CD14-positive monocyte (primary cell): ENCODE results near the gene DHFR. TPM values are rescaled to one million over a fixed set of nuclear protein-coding genes. Genes with fewer than 3 reads are reported as not detected.

ENCODE experiments used
- DNase-seq, 3 donors: peaks; one replicate each; pipeline ENCODE4 v3.0.0-alpha.2; 2011 to 2022
- H2AFZ ChIP-seq: 2 replicates; pipeline ENCODE4 v1.6.0; 2012; ENCODE audit warnings: mild to moderate bottlenecking, low read depth, low read length, inconsistent platforms; ENCODE audit not compliant: insufficient read depth, poor library complexity, severe bottlenecking
- H3K27ac ChIP-seq, 2 donors: 1 replicate in 1 of 2; 2 replicates in 1 of 2; pipeline ENCODE4 v1.5.1; 2012 to 2013; ENCODE audit warnings: low read length in 2 of 2, control low read depth in 1 of 2, inconsistent platforms in 1 of 2, low read depth in 1 of 2, mild to moderate bottlenecking in 1 of 2
- H3K27me3 ChIP-seq, 2 donors: one replicate each; pipeline versions ENCODE4 v1.6.0 to v1.6.1; 2011 to 2013; ENCODE audit warnings: low read length in 2 of 2; ENCODE audit not compliant: control insufficient read depth in 2 of 2, insufficient read depth in 2 of 2
- H3K36me3 ChIP-seq, 2 donors: replicated peaks in 1 of 2; 1 replicate in 1 of 2; 2 replicates in 1 of 2; pipeline versions ENCODE4 v1.5.1 to v1.6.1; 2012 to 2013; ENCODE audit warnings: low read length in 2 of 2, control low read depth in 1 of 2, inconsistent platforms in 1 of 2, mild to moderate bottlenecking in 1 of 2; ENCODE audit not compliant: insufficient read depth in 2 of 2, control insufficient read depth in 1 of 2
- H3K4me1 ChIP-seq, 2 donors: 1 replicate in 1 of 2; 2 replicates in 1 of 2; pipeline versions ENCODE4 v1.5.1 to v1.6.1; 2012 to 2013; ENCODE audit warnings: low read length in 2 of 2, control low read depth in 1 of 2, inconsistent platforms in 1 of 2, mild to moderate bottlenecking in 1 of 2, moderate library complexity in 1 of 2; ENCODE audit not compliant: insufficient read depth in 2 of 2, control insufficient read depth in 1 of 2
- H3K4me2 ChIP-seq: replicated peaks from 2 replicates; pipeline ENCODE3; 2012; ENCODE audit warnings: low read length, moderate library complexity, mild to moderate bottlenecking; ENCODE audit not compliant: poor library complexity, severe bottlenecking; ENCODE audit errors: extremely low read depth
- H3K4me3 ChIP-seq, 3 experiments: fragments of 200-600 bp in 1 of 3; sonication (generic) in 1 of 3; replicated peaks in 1 of 3; 1 replicate in 2 of 3; 2 replicates in 1 of 3; pipeline ENCODE4 v1.5.1; 2011 to 2013; ENCODE audit warnings: low read length in 3 of 3, mild to moderate bottlenecking in 3 of 3, control low read depth in 2 of 3, low read depth in 2 of 3, inconsistent platforms in 1 of 3, moderate library complexity in 1 of 3
- H3K79me2 ChIP-seq: 2 replicates; pipeline ENCODE4 v1.6.0; 2012; ENCODE audit warnings: mild to moderate bottlenecking, control low read depth, inconsistent platforms, low read length, moderate library complexity; ENCODE audit not compliant: insufficient read depth
- H3K9ac ChIP-seq: 2 replicates; pipeline ENCODE4 v1.6.0; 2017; ENCODE audit warnings: low read length, mild to moderate bottlenecking; ENCODE audit not compliant: insufficient read depth, poor library complexity, severe bottlenecking
- H3K9me3 ChIP-seq, 2 donors: replicated peaks in 1 of 2; 1 replicate in 1 of 2; 2 replicates in 1 of 2; pipeline versions ENCODE4 v1.5.1 to v1.6.1; 2012 to 2013; ENCODE audit warnings: low read length in 2 of 2, control low read depth in 1 of 2; ENCODE audit not compliant: control insufficient read depth in 1 of 2, insufficient read depth in 1 of 2
- H4K20me1 ChIP-seq: 2 replicates; pipeline ENCODE4 v1.6.0; 2012; ENCODE audit warnings: mild to moderate bottlenecking, low read length, control low read depth, moderate library complexity; ENCODE audit not compliant: insufficient read depth
- H3K27ac Mint-ChIP-seq, 7 donors: one replicate each; pipeline ENCODE4 v1.8.0; 2020; ENCODE audit warnings: mild to moderate bottlenecking in 7 of 7, mixed read lengths in 7 of 7, moderate library complexity in 6 of 7, inconsistent platforms in 2 of 7
- H3K27me3 Mint-ChIP-seq, 3 donors: one replicate each; pipeline ENCODE4 v1.8.0; 2021 to 2022; ENCODE audit warnings: low read depth in 3 of 3, mild to moderate bottlenecking in 3 of 3, mixed read lengths in 3 of 3, moderate library complexity in 3 of 3, inconsistent platforms in 1 of 3
- H3K36me3 Mint-ChIP-seq, 2 donors: one replicate each; pipeline ENCODE4 v1.8.0; 2020; ENCODE audit warnings: mixed read lengths in 2 of 2, inconsistent platforms in 1 of 2, mild to moderate bottlenecking in 1 of 2
- H3K4me1 Mint-ChIP-seq: one replicate; pipeline ENCODE4 v1.8.0; 2020; ENCODE audit warnings: mild to moderate bottlenecking, mixed read lengths
- H3K4me3 Mint-ChIP-seq, 2 donors: one replicate each; pipeline ENCODE4 v1.8.0; 2020; ENCODE audit warnings: mild to moderate bottlenecking in 2 of 2, mixed read lengths in 2 of 2, moderate library complexity in 1 of 2
- H3K9me3 Mint-ChIP-seq, 7 donors: one replicate each; pipeline ENCODE4 v1.8.0; 2020 to 2022; ENCODE audit warnings: mixed read lengths in 7 of 7, mild to moderate bottlenecking in 6 of 7, moderate library complexity in 6 of 7, inconsistent platforms in 2 of 7
- WGBS: methylation state at CpG from one replicate; pipeline ENCODE4 v1.1.5; 2013; ENCODE audit warnings: missing lambda C conversion rate; ENCODE audit not compliant: insufficient coverage; 5-methylcytosine and 5-hydroxymethylcytosine counted together
- intact Hi-C, 2 donors: fragments of 100-400 bp; cut with micrococcal nuclease; formaldehyde crosslinking; loops; one replicate each; pipeline versions ENCODE4 v1.15.0 to v1.15.1; 2023
- polyA plus RNA-seq, 3 donors: library from polyadenylated mRNA; depleted of rRNA in 1 of 3; unstranded in 2 of 3; stranded (reverse) in 1 of 3; fragments of 300-500 nt in 2 of 3; fragments of >200 nt in 1 of 3; fragmentation: Illumina TruSeq in 2 of 3; gene quantifications; 1 replicate in 2 of 3; 2 replicates in 1 of 3; pipeline ENCODE4 v1.2.3, GENCODE V29; 2012 to 2021
- TF ChIP-seq, protein P1 (sequence below): fragments of 200-600 bp; IDR thresholded peaks from one replicate; pipeline ENCODE4 v1.8.0; 2022; ENCODE audit warnings: antibody characterized with exemption, mild to moderate bottlenecking

Gene DHFR
- polyA plus RNA-seq, 3 donors, result 0.75 to 2.9 (median 1.1) TPM

- H3K27me3 Mint-ChIP-seq, result no peaks in the 10 kb centered on the region
These were observed 9.9 kb downstream of the DHFR start for GRCh38 chr5:80644900-80645299.

GRCh38 chr5:80641353-80641752 lies 13.4 kb downstream of the DHFR start:
- Histone ChIP-seq H3K4me2 (no peak overlapping the region), H3K4me3 (no peak overlapping the region), H3K79me2 (peaks cover 5% of the 10 kb centered on the region), H3K36me3 (peaks cover 36 to 85% of the 10 kb centered on the region in 2 donors), H2AFZ (no peak overlapping the region), H3K27me3 (no peaks in the 10 kb centered on the region), H3K9me3 (no peaks in the 10 kb centered on the region), H3K4me1 (no peaks in the 10 kb centered on the region), H4K20me1 (no peaks in the 10 kb centered on the region), H3K27ac (no peak overlapping the region), H3K9ac (no peak overlapping the region)
- TF ChIP-seq, protein P1, sequence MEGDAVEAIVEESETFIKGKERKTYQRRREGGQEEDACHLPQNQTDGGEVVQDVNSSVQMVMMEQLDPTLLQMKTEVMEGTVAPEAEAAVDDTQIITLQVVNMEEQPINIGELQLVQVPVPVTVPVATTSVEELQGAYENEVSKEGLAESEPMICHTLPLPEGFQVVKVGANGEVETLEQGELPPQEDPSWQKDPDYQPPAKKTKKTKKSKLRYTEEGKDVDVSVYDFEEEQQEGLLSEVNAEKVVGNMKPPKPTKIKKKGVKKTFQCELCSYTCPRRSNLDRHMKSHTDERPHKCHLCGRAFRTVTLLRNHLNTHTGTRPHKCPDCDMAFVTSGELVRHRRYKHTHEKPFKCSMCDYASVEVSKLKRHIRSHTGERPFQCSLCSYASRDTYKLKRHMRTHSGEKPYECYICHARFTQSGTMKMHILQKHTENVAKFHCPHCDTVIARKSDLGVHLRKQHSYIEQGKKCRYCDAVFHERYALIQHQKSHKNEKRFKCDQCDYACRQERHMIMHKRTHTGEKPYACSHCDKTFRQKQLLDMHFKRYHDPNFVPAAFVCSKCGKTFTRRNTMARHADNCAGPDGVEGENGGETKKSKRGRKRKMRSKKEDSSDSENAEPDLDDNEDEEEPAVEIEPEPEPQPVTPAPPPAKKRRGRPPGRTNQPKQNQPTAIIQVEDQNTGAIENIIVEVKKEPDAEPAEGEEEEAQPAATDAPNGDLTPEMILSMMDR, result no peak
- no peaks in the 10 kb centered on the region for H3K4me1 Mint-ChIP-seq
- H3K27ac Mint-ChIP-seq, result no peak overlapping the region
- H3K36me3 Mint-ChIP-seq, result peaks cover 59 to 80% of the 10 kb centered on the region in 2 donors
- intact Hi-C loops, result no loop called here
- no peaks in the 10 kb centered on the region for H3K27me3 Mint-ChIP-seq
- H3K4me3 Mint-ChIP-seq, result no peak overlapping the region
- WGBS, result no CpG with 5 or more reads among the region's 4 CpGs
- peaks cover 0 to 2% (median 0%) of the 10 kb centered on the region in 7 donors for H3K9me3 Mint-ChIP-seq
- DNase-seq, result no peak

More at GRCh38 chr5:80644900-80645299, 9.9 kb downstream of the DHFR start:
- no peaks in the 10 kb centered on the region for H4K20me1 ChIP-seq
- no peaks in the 10 kb centered on the region for H3K27me3 ChIP-seq
- H3K4me1 ChIP-seq, result peaks cover 6 to 10% of the 10 kb centered on the region in 2 donors
- 100% methylated on average over 2 of the region's 4 CpGs for WGBS
- peaks cover 54 to 77% of the 10 kb centered on the region in 2 donors for H3K36me3 Mint-ChIP-seq
- H2AFZ ChIP-seq, result no peak overlapping the region
- H3K36me3 ChIP-seq, result peaks cover 25 to 73% of the 10 kb centered on the region in 2 donors
- no peak overlapping the region for H3K4me2 ChIP-seq
- no peak overlapping the region for H3K4me3 ChIP-seq
- H3K9ac ChIP-seq, result no peak overlapping the region
- no peak for DNase-seq
- H3K9me3 Mint-ChIP-seq, result peaks cover 5 to 8% (median 7%) of the 10 kb centered on the region in 7 donors
- TF ChIP-seq, protein P1, result no peak
- intact Hi-C loops, result no loop called here
- H3K79me2 ChIP-seq, result peaks cover 9% of the 10 kb centered on the region
- H3K9me3 ChIP-seq, result peaks cover 8% of the 10 kb centered on the region in 2 donors
- no peak overlapping the region for H3K27ac Mint-ChIP-seq
- no peak overlapping the region for H3K4me3 Mint-ChIP-seq
- H3K4me1 Mint-ChIP-seq, result peaks cover 5% of the 10 kb centered on the region
- H3K27ac ChIP-seq, result no peak overlapping the region
